GM23338 (cell line): Measurements from ENCODE around the gene SLC24A1.

Source experiments
- CREB1 ChIP-seq: fragments of 250-450 bp; sonication (Bioruptor Pico); IDR thresholded peaks from 2 replicates; pipeline ENCODE4 v1.5.0; 2020; ENCODE audit warnings: low read depth, mild to moderate bottlenecking, moderate library complexity
- EZH2 ChIP-seq: fragments of 200-600 bp; sonication (generic); IDR thresholded peaks from one replicate; pipeline ENCODE4 v1.8.0; 2017; ENCODE audit warnings: antibody characterized with exemption, mild to moderate bottlenecking, low read depth; ENCODE audit not compliant: unreplicated experiment
- EZH2phosphoT487 ChIP-seq: fragments of 200-600 bp; sonication (generic); IDR thresholded peaks from one replicate; pipeline ENCODE4 v1.8.1; 2018; ENCODE audit warnings: antibody characterized with exemption; ENCODE audit not compliant: unreplicated experiment
- JUNB ChIP-seq: IDR thresholded peaks from one replicate; pipeline ENCODE4 v1.6.1; 2016; ENCODE audit warnings: antibody characterized with exemption; ENCODE audit not compliant: unreplicated experiment
- POLR2AphosphoS5 ChIP-seq: IDR thresholded peaks from 2 replicates; pipeline ENCODE4 v1.6.1; 2016; ENCODE audit warnings: antibody characterized with exemption, low read depth
- STAT1 ChIP-seq: IDR thresholded peaks from one replicate; pipeline ENCODE4 v1.6.1; 2016; ENCODE audit warnings: antibody characterized with exemption; ENCODE audit not compliant: unreplicated experiment
- TF ChIP-seq, protein P1 (sequence below), 2 experiments: fragments of 200-600 bp in 1 of 2; sonication (generic) in 1 of 2; conservative IDR thresholded peaks; 2 replicates each; pipeline versions ENCODE4 v1.5.1 to v1.6.1; 2016 to 2017; ENCODE audit warnings: antibody characterized with exemption in 2 of 2, low read depth in 2 of 2, mild to moderate bottlenecking in 2 of 2, moderate library complexity in 1 of 2
- TF ChIP-seq, protein P2 (sequence below): fragments of 250-450 bp; sonication (Bioruptor Pico); IDR thresholded peaks from 2 replicates; pipeline ENCODE4 v1.5.0; 2020; ENCODE audit warnings: mild to moderate bottlenecking, moderate library complexity
- TF ChIP-seq, protein P3 (sequence below): IDR thresholded peaks from one replicate; pipeline ENCODE4 v1.6.1; 2018; ENCODE audit warnings: antibody characterized with exemption; ENCODE audit not compliant: unreplicated experiment

DNA sequence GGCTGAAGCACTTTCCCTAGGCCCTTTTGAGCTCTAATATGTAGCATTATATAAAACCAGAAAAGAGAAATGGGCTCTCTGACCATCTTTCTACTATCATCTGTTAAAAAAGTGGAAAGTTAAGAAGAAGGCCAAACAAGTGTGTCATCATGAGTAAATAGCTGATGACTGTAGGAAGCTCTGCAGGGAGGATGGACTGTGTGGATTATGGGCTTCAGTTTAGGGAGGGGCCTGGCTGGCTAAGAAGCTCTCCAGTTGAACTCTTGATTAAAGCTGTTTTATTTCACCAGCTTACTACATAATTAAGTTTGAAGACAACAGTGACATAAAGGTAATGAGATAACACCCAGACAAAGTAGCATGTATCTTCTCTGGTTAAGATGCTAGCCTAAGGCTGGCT, 41.5 kb upstream of the SLC24A1 start:
- TF ChIP-seq, protein P1, sequence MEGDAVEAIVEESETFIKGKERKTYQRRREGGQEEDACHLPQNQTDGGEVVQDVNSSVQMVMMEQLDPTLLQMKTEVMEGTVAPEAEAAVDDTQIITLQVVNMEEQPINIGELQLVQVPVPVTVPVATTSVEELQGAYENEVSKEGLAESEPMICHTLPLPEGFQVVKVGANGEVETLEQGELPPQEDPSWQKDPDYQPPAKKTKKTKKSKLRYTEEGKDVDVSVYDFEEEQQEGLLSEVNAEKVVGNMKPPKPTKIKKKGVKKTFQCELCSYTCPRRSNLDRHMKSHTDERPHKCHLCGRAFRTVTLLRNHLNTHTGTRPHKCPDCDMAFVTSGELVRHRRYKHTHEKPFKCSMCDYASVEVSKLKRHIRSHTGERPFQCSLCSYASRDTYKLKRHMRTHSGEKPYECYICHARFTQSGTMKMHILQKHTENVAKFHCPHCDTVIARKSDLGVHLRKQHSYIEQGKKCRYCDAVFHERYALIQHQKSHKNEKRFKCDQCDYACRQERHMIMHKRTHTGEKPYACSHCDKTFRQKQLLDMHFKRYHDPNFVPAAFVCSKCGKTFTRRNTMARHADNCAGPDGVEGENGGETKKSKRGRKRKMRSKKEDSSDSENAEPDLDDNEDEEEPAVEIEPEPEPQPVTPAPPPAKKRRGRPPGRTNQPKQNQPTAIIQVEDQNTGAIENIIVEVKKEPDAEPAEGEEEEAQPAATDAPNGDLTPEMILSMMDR (conservative IDR thresholded peaks at IDR 0.05; ENCODE audit: low read depth in 2 of 2) = no peak
- no peak for TF ChIP-seq EZH2
- no peak for TF ChIP-seq STAT1
- TF ChIP-seq, protein P2, sequence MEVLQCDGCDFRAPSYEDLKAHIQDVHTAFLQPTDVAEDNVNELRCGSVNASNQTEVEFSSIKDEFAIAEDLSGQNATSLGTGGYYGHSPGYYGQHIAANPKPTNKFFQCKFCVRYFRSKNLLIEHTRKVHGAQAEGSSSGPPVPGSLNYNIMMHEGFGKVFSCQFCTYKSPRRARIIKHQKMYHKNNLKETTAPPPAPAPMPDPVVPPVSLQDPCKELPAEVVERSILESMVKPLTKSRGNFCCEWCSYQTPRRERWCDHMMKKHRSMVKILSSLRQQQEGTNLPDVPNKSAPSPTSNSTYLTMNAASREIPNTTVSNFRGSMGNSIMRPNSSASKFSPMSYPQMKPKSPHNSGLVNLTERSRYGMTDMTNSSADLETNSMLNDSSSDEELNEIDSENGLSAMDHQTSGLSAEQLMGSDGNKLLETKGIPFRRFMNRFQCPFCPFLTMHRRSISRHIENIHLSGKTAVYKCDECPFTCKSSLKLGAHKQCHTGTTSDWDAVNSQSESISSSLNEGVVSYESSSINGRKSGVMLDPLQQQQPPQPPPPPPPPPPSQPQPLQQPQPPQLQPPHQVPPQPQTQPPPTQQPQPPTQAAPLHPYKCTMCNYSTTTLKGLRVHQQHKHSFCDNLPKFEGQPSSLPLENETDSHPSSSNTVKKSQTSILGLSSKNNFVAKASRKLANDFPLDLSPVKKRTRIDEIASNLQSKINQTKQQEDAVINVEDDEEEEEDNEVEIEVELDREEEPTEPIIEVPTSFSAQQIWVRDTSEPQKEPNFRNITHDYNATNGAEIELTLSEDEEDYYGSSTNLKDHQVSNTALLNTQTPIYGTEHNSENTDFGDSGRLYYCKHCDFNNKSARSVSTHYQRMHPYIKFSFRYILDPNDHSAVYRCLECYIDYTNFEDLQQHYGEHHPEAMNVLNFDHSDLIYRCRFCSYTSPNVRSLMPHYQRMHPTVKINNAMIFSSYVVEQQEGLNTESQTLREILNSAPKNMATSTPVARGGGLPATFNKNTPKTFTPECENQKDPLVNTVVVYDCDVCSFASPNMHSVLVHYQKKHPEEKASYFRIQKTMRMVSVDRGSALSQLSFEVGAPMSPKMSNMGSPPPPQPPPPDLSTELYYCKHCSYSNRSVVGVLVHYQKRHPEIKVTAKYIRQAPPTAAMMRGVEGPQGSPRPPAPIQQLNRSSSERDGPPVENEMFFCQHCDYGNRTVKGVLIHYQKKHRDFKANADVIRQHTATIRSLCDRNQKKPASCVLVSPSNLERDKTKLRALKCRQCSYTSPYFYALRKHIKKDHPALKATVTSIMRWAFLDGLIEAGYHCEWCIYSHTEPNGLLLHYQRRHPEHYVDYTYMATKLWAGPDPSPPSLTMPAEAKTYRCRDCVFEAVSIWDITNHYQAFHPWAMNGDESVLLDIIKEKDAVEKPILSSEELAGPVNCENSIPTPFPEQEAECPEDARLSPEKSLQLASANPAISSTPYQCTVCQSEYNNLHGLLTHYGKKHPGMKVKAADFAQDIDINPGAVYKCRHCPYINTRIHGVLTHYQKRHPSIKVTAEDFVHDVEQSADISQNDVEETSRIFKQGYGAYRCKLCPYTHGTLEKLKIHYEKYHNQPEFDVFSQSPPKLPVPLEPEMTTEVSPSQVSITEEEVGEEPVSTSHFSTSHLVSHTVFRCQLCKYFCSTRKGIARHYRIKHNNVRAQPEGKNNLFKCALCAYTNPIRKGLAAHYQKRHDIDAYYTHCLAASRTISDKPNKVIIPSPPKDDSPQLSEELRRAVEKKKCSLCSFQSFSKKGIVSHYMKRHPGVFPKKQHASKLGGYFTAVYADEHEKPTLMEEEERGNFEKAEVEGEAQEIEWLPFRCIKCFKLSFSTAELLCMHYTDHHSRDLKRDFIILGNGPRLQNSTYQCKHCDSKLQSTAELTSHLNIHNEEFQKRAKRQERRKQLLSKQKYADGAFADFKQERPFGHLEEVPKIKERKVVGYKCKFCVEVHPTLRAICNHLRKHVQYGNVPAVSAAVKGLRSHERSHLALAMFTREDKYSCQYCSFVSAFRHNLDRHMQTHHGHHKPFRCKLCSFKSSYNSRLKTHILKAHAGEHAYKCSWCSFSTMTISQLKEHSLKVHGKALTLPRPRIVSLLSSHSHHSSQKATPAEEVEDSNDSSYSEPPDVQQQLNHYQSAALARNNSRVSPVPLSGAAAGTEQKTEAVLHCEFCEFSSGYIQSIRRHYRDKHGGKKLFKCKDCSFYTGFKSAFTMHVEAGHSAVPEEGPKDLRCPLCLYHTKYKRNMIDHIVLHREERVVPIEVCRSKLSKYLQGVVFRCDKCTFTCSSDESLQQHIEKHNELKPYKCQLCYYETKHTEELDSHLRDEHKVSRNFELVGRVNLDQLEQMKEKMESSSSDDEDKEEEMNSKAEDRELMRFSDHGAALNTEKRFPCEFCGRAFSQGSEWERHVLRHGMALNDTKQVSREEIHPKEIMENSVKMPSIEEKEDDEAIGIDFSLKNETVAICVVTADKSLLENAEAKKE = no peak
- TF ChIP-seq, protein P3, sequence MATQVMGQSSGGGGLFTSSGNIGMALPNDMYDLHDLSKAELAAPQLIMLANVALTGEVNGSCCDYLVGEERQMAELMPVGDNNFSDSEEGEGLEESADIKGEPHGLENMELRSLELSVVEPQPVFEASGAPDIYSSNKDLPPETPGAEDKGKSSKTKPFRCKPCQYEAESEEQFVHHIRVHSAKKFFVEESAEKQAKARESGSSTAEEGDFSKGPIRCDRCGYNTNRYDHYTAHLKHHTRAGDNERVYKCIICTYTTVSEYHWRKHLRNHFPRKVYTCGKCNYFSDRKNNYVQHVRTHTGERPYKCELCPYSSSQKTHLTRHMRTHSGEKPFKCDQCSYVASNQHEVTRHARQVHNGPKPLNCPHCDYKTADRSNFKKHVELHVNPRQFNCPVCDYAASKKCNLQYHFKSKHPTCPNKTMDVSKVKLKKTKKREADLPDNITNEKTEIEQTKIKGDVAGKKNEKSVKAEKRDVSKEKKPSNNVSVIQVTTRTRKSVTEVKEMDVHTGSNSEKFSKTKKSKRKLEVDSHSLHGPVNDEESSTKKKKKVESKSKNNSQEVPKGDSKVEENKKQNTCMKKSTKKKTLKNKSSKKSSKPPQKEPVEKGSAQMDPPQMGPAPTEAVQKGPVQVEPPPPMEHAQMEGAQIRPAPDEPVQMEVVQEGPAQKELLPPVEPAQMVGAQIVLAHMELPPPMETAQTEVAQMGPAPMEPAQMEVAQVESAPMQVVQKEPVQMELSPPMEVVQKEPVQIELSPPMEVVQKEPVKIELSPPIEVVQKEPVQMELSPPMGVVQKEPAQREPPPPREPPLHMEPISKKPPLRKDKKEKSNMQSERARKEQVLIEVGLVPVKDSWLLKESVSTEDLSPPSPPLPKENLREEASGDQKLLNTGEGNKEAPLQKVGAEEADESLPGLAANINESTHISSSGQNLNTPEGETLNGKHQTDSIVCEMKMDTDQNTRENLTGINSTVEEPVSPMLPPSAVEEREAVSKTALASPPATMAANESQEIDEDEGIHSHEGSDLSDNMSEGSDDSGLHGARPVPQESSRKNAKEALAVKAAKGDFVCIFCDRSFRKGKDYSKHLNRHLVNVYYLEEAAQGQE = no peak
- no peak for TF ChIP-seq CREB1 (CRISPR knock-in tag)
- no peak for TF ChIP-seq JUNB
- no peak for TF ChIP-seq POLR2AphosphoS5
- no peak for TF ChIP-seq EZH2phosphoT487
